Activated CD4-positive, CD25-positive, alpha-beta regulatory T cell treated with anti-CD3 and anti-CD28 coated beads, Interleukin-2, amount 50 U/mL, for 72 hours (primary cell): ENCODE data around the gene RBM25.

Experiments used
- DNase-seq: peaks from one replicate; pipeline ENCODE4 v3.0.0; 2021

The RBM25 gene

DNA sequence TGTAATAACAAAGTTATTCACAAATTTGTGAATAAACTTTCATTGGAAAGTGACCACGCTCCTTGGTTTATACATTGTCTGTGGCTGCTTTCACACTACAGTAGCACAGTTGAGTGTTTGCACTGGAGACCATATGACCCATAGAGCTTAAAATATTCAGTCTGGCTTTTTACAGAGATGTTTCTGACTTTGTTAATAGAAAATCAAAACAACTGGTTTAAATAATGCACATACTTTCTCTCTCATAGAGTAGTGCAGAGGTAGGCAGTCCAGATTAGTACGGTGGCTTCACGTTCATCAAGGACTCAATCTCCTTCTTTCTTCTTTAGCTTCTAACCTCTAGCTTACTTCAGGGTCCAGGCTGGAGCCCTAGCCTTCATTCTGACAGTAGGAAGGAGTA, 114.2 kb downstream of the RBM25 start:
- DNase-seq: no peak

DNA sequence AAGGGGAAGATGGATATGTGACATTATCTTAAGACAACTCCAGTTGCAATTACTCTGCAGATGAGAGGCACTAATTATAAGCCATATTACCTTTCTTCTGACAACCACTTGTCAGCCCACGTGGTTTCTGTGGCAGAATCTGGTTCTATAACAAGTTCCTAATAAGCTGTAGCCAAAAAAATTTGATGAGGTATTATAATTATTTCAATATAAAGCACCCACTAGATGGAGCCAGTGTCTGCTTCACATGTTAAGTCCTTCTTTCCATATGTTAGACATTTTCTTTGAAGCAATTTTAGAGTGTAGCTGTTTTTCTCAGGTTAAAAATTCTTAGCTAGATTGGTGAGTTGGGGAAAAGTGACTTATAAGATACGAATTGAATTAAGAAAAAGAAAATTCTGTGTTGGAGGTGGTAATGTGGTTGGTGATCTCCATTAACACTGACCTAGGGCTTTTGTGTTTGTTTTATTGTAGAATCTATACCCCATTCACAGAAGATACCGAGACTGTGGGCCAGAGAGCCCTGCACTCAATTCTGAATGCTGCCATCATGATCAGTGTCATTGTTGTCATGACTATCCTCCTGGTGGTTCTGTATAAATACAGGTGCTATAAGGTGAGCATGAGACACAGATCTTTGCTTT, 114.9 kb downstream of the RBM25 start:
- no peak for DNase-seq
